Mucosa of gallbladder (tissue), 1 donor: ENCODE measurements around the gene PTGES. TPM values are rescaled to one million over a fixed set of nuclear protein-coding genes. Genes with fewer than 3 reads are reported as not detected.
A peak's percentile ranks its signal among the peaks of the same experiment; 100 is the strongest.

Experiments used
- DNase-seq: peaks from one replicate; pipeline ENCODE4 v3.0.0-alpha.2; 2020; ENCODE audit warnings: low spot score
- total RNA-seq: library from RNA; stranded (reverse); gene quantifications from one replicate; pipeline ENCODE4 v1.2.1, GENCODE V29; 2021
- donor health status: DM: no; HTN: no; CAD: no.

PTGES gene
- total RNA-seq, 1 donor from 2014 or later: 5.0 TPM

GRCh38 chr9:129746092-129746777 is 6.6 kb downstream of the PTGES start:
- DNase-seq: no peak

DNA sequence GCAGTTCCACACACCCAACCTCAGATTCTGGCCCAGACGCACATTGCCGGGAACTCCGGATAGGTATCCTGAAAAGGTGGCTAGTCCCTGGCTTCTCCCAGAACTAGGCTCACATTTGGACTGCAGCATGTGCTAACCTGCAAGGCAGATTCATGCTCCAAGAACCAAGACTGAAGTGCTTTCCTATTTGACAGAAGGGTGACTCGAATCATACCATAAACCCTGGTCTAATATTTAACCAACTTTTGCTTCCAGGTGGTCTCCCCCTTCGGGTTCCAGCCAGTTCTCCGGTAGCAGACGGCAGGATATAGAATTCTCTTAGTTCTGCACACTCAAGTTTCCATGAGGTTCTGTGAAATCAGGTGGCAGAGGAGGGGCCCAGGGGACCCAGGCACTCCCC is 7.6 kb downstream of the PTGES start:
- DNase-seq: no peak

DNA sequence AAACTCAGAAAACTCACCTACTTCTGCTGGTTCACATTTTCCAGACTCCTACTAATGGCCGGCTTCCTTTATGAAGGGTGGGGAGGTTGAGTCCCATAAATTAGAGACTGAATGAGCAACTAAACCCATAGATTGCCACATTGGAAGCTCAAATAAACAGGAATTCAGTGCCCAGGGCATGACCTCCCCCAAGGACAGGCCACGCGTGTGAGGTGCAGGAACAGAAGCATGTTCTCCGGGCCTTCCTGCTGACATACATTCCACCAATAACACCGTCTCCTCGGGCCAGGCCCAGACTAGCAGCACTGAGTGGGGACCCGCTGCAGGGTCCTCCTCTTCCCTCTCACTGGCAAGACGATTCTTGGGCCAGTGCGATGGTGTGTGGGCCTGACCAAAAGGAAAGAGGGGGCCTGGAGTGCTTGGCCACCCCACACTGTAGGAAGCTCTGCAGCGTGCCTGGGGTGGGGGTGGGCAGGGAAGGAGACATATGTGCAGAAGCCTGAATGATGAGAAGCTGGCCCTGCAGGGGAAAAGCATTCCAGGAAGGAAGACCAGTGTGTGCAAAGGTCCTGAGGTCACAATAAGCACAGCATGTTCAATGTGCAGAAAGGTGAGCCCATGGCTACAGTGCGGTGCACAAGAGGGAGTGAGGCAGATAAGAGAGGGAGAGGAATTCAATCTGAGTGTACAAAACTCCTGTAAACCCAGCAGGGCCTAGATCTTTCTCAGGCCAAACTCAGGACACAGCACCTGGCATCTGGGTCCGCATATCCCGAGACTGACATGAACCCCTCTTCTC is 12.0 kb downstream of the PTGES start:
- no peak for DNase-seq

GRCh38 chr9:129740174-129740573 is 12.7 kb downstream of the PTGES start:
- DNase-seq: no peak

DNA sequence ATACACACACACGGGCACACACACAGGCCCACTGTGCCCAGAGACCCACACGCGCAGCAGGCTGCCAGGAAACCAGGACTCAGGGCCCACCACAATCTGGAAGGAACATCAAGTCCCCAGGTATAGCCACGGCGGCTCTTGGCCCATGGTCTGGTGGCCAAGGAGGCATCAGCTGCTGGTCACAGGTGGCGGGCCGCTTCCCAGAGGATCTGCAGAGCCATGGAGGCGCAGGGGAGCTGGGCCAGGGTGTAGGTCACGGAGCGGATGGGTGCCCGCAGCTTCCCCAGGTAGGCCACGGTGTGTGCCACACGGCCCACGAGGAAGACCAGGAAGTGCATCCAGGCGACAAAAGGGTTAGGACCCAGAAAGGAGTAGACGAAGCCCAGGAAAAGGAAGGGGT is 13.4 kb downstream of the PTGES start:
- DNase-seq: no peak

DNA sequence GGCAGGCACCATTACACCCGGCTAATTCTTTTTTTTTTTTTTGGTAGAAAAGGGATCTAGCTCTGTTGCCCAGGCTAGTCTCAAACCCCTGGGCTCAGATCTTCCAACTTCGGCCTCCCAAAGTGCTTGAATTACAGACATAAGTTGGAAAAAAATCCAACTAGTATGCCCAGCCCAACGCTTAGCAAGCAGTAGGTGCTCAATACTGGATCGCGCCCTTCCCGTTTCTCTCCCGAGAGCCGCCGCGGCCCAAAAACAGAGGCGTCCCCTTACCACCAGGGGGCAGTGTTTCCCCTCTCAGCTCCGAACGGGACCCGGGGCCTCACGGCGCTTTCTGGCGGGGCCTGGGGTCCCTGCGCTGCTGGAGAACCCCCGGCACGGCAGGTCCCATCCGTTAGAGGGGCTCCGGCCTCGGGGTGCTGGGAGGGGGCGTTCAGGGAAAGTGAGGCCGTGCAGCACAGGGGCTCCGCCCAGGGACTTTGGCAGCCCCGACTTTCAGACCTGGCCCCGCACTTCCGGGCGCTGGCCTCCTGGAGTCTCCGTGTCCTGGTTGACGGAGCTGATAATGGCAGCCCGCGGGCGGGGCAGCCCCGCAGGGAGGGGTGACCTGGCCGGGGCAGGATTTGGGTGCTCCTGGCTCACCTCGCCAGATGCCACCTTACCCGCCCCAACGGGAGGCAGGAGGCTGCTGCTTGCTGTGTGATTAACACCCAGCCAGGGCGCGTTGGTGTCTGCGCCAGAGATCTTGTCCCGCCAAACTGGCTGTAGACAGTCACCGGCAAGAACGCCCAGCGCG is 15.2 kb downstream of the PTGES start:
- DNase-seq: peak; percentile 88

GRCh38 chr9:129736334-129736733 is 16.5 kb downstream of the PTGES start:
- no peak for DNase-seq

DNA sequence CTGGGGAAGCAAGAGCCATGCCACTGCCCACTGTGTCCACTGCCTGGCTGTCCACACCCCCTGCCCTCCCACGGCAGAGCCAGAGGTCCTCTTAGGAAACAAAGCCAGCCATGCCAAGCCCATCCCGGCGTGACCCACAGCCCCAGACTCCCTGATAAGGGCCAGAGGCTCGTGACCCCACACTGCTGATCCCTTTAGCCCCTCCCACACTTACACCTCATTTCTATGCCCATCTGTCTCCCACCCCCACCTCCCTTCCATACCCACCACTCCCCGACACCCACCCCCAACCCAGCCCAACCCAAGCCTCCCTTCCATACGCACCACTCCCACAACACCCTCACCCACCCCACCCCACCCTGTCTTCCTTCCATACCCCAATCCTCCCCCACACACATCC is 17.3 kb downstream of the PTGES start:
- DNase-seq: no peak

- no peak for DNase-seq
These were observed 19.2 kb downstream of the PTGES start for GRCh38 chr9:129733632-129733953.

GRCh38 chr9:129732946-129733631 is 19.8 kb downstream of the PTGES start:
- no peak for DNase-seq

GRCh38 chr9:129732100-129732499 is 20.7 kb downstream of the PTGES start:
- DNase-seq: no peak

DNA sequence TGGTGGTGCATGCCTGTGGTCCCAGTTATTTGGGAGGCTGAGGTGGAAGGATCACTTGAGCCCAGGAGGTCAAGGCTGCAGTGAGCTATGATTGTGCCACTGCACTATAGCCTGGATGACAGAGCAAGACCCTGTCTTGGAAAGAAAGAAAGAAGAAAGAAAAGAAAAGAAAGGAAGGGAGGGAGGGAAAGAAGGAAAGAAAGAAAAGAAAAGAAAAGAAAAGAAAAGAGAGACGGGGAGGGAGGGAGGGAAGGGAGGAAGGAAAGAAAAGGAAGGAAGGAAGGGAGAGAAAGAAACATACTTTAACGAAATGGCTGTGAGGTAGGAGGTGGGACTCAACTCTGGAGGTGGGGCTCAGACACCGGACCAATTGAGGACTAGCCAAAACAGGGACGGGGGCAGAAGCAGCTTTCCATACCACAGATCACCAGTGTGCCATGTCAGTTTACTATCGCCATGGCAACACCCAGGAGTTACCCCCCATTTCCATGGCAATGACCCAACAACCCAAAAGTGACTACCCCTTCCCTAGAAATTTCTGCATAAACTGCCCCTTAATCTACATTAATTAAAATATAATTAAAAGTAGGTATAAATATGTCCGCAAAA is 21.3 kb downstream of the PTGES start:
- DNase-seq: no peak

DNA sequence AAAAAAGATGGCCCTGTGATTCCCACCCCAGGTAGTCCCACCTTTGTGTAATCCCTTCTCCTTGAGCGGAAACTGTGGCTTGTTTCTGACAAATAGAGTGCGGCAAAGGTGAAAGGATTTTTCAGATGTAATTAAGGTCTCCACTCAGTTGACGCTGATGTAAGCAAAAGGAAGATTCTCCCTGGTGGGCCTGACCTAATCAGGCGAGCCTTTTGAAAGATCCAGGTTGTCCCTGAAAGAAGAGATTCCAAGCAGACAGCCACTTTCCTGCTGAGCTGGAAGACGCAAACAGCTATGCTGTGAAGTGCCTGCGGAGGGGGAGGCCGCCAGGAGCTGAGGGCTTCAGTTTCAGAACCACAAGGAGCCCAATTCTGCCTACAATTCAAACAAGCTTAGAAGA is 24.1 kb downstream of the PTGES start:
- no peak for DNase-seq

DNA sequence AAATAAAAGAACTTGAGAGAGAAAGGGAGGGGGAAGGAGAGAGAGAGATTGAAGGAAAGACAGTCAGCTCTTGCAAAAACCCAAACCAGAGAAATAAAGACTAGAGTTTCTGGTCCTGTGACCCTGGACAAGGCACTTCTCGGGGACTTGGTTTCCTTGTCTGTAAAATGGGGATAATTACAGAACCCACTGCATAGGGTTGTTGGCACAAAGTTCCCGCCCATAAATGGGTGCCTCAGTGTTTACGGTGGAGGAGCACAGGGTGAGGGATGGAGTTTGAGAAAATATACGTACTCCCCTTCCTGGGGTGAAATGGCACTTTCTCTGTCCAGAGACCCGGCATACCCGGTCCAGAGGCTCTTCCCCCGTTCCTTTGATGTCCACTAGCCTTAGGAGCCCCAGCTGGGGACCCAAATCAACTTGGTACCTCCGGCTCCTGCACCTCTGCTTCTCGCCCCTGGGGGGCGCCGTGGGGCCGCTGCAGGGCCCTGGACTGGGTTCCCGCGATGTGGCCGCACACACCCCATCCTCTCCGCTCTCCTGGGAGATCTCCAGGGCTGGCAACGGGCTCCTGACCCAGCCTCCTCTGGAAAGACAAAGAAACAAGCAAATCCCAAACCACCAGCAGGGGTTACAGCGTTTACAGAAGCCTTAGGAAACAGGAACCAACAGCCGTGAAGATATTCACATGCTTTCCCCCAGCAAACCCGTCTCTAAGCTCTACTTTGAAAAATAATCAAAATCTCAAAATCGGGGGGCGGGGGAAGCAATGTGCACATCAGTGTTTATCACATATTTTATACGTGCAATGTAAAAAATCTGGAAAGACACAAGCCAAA is 26.3 kb downstream of the PTGES start:
- peak; percentile 60 for DNase-seq

- no peak for DNase-seq
These were observed 27.0 kb downstream of the PTGES start for GRCh38 chr9:129725795-129726251.

- DNase-seq: no peak
These were observed 28.2 kb downstream of the PTGES start for GRCh38 chr9:129724456-129725190.

- DNase-seq: no peak
These were observed 29.9 kb downstream of the PTGES start for GRCh38 chr9:129722913-129723312.

GRCh38 chr9:129720865-129721545 is 31.8 kb downstream of the PTGES start:
- DNase-seq: no peak

DNA sequence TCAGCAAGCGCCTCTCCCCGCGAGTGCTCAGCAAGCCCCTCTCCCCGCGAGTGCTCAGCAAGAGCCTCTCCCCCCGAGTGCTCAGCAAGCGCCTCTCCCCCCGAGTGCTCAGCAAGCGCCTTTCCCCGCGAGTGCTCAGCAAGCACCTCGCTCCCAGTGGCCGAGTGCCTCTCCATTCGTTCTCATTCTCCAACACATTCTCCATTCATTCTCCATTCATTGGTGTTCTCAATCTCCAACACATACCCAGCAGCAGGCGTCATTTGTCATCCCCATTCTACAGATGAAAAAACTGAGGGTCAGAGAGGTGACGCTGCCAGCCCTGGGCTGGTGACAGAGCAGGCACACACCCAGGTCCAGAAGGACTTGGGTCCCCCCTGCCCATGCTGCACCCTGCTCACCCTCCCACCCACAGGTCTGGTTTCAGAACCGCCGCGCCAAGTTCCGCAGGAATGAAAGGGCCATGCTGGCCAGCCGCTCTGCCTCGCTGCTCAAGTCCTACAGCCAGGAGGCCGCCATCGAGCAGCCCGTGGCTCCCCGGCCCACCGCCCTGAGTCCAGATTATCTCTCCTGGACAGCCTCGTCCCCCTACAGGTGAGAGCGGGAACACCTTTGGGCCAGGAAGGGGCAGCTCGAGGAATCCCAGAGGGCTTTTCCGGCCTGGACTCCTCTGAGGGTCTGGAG is 32.5 kb downstream of the PTGES start:
- no peak for DNase-seq
